Activated gamma-delta T cell (primary cell): Measurements from ENCODE around the gene ST6GAL1.
"Not testable (repeated sequence)": the region's sequence is repeated elsewhere in the genome, so short reads cannot be mapped to it uniquely, and the experiment has no call there.

Experiments used
- DNase-seq: peaks from one replicate; lab custom pipeline; 2025; lab: John Stamatoyannopoulos, UW

ST6GAL1 gene

GRCh38 chr3:187044867-187045552, 114.7 kb downstream of the ST6GAL1 start:
- no peak for DNase-seq

DNA sequence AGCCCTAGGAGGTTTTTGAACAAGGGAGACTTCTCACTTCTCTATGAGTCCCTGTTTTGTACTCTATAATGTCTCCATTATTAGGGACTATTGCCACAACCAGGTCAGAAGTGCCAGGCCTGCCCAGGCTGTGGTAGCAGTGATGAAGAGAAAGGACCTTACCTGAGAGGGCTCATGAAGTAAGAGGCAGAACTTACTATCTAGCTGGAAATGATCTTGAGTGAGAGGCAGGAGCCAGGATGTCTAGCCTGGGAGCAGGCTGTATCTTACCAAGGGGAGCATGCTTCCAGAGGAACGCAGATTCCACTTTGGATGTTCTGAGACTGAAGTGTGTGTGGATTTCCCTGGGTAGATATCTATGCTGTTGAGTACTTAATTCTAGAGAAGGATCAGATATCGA, 115.7 kb downstream of the ST6GAL1 start:
- no peak for DNase-seq

DNA sequence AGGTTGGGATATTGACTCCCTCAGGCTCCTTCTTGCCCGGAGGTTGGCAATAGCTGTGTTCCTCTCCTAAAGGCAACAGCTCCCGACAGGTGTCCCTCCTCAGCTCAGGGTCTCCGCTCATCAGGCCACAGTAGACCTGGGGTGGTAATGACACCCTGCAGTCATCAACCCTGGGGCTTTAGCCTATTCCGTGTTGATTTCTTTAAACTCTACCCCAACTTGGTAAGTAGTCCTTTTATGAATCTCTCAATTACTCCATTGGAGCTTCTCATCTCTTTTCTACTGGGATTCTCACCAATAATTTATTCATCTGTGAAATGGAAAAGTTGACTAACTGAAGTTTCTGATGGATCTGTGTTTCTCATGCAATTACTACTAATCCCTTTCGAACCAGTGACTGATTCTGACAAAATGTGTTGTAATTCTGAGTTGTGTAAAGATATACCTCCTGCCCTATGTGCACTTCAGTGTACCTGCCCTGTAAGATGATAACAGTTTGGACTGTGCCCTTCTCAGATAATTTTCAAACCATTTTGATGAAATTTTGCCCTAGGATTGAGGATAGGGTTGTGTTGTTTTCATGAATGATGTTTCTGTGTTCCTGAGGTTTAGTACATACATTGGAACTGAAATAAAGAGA, 119.3 kb downstream of the ST6GAL1 start:
- no peak for DNase-seq

DNA sequence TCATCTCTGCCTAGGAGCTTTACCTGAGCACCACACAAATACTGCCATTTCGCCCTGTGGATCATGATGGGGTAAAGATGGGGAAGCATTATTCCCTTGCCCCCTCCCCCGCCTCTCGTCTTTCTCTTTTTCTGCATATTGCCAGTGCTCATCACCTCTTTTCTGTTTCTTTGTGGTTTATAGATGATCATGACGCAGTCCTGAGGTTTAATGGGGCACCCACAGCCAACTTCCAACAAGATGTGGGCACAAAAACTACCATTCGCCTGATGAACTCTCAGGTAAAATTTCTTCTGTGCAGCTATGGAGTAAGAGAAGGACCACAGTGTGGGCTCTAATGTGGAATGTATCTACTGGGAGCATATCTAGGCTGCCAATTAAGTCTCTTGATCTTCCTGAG, 120.7 kb downstream of the ST6GAL1 start:
- no peak for DNase-seq

DNA sequence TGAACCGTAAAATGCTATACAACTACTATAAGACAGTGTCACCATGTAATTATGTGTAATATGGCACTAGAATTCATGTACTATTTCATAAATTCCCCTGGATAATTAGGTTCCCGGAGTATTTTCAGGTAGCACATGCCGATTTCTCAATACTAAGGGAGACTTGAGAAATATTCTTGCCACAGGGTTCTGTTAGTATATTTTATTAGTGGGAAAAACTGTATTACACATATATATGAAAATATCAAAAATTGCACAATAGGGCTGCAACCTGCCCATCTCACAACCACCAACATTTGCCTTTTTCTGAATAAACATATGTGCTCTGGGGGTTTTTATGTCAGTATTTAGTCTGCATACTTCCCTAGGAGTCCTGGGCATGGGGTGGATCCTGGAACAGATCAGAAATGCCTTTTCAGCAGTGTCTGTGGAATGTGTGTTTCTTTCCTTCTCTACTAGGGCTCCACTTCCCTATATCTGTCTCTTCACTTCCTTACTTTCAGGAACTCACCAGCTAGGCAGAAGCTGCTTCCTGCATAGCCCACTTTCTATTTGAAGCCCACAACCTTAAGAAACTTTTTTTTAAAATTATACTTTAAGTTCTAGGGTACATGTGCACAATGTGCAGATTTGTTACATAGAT, 121.5 kb downstream of the ST6GAL1 start:
- no peak for DNase-seq

DNA sequence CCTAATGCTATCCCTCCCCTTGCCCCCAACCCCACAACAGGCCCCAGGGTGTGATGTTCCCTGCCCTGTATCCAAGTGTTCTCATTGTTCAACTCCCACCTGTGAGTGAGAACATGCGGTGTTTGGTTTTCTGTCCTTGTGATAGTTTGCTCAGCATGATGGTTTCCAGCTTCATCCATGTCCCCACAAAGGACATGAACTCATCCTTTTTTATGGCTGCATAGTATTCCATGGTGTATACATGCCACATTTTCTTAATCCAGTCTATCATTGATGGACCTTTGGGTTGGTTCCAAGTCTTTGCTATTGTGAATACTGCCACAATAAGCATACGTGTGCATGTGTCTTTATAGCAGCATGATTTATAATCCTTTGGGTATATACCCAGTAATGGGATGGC, 122.1 kb downstream of the ST6GAL1 start:
- not testable (repeated sequence) for DNase-seq

DNA sequence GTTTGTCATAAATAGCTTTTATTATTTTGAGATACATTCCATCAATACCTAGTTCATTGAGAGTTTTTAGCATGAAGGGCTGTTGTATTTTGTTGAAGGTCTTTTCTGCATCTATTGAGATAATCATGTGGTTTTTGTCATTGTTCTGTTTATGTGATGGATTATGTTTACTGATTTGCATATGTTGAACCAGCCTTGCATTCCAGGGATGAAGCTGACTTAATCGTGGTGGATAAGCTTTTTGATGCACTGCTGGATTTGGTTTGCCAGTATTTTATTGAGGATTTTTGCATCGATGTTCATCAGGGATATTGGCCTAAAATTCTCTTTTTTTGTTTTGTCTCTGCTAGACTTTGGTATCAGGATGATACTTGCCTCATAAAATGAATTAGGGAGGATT, 124.1 kb downstream of the ST6GAL1 start:
- not testable (repeated sequence) for DNase-seq

- DNase-seq, result not testable (repeated sequence)
Observed at GRCh38 chr3:187057803-187058202, 127.5 kb downstream of the ST6GAL1 start.

DNA sequence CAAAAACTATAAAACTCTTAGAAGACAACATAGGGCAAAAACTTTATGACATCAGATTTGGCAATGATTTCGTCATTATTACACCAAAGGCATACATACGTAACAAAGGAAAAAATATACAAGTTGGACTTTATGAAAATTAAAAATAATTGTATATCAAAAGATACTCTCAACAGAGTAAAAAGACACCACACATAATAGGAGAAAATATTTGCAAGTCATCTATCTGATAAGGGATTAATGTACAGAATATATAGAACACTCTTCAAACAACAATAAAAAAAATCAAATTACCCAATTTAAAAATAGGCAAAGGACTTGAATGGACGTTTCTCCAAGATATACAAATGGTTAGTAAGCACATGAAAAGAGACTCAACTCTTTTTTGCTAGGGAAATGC, 131.4 kb downstream of the ST6GAL1 start:
- DNase-seq, result no peak

- DNase-seq, result no peak
Observed at GRCh38 chr3:187062526-187063177, 132.3 kb downstream of the ST6GAL1 start.

DNA sequence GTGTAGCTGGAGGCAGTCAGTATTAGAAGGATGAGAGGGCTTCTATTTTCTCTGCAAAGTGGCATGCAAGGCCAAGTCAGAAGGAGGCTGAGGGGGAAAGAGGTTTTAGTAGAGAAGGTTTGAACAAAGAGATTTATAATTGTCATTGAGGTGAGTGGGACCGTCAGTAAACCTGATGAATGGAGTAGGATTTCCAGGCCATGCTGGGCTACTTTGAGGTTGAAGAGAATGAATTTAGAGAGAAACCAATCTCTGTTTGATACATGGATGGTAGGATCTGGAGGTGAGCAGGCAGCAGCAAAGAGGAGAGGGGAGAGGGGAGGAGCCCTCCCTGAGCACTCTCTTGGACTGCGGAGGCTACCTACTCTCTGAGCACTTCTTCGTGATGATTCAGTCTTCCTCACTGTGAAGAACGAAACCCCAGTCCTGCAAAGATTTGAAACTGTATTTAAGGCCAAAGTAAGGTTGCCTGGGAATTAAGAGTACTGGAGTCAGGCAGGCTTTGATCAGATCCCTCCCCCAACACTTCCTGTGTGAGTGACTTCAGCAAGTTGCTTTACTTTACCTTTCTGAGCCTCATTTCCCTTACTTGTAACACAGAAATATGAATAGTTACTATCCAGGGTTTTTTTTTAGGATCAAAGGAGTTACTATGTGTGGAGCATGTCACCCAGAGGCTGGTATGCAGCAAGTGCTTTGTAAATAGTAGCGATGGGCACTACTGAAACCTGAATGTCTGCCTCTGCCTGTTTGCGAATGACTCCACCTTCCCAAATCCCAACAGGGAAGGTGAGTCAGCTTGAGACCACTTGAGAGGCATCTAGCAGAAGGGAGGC, 133.2 kb downstream of the ST6GAL1 start:
- DNase-seq, result no peak

GRCh38 chr3:187064210-187065115, 134.1 kb downstream of the ST6GAL1 start:
- no peak for DNase-seq

- DNase-seq, result no peak
Observed at GRCh38 chr3:187066228-187066995, 136.1 kb downstream of the ST6GAL1 start.

DNA sequence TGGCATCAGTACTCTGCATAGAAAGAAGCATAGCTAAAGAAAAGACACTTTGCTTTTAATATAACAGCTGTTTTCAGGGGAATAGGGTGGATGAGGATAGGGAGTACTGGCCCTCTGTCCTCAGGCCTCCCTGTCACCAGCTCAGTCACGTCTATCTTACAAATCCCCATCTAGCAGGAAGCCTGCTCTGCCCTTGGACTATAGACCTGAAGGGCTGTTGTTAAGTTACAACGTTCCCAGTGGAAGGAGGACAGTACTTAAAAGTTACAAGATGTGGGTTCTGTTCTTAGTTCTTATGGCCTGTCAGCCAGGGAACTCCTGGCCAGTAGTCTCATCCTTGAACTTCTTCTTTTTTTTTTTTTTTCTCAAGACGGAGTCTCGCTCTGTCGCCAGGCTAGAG, 138.5 kb downstream of the ST6GAL1 start:
- no peak for DNase-seq

- no peak for DNase-seq
Observed at GRCh38 chr3:187069857-187070516, 139.7 kb downstream of the ST6GAL1 start.

DNA sequence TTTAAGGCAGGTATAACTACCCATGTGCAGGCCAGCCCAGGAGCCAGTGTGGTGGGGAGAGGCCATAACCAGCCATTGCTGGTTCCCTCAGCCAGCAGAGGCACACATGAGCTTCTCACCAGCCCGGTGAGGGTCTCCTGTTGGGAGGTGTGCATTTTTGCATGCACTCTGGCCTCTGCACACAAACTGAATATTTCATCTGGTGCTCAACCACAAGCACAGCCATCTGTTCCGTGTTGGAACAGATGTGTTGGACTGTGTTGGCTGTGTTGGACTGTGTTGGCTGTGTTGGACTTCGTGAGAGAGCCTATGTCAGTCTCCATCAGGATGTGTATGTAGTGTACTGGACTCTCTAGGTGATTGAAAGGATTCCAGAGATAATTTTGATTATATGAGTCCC, 141.8 kb downstream of the ST6GAL1 start:
- DNase-seq, result no peak

- DNase-seq, result no peak
Observed at GRCh38 chr3:187072511-187072910, 142.2 kb downstream of the ST6GAL1 start.

GRCh38 chr3:187073581-187074098, 143.3 kb downstream of the ST6GAL1 start:
- DNase-seq, result no peak

DNA sequence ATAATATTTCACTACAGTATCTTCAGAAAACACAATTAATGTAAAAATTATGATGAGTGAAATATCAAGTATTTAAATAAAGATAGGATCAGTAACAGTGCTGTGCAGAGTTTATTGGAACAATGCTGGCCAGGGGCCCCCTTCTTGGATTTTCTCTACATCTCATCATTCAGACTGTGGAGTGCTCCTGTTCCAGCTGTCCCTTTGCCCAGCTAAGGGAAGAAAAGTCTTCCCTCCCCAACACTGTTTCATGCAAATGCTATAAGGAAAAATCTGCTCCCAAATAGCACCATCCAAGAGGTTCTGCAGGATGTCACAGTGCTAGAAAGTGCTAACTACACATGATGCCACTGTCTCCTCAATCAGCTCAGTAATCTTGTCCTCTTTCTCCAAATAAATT, 144.5 kb downstream of the ST6GAL1 start:
- no peak for DNase-seq
